ENCODE data around the gene PTPRN2. TPM values are rescaled to one million over a fixed set of nuclear protein-coding genes. Genes with fewer than 3 reads are reported as not detected.
"Not testable (repeated sequence)": the region's sequence is repeated elsewhere in the genome, so short reads cannot be mapped to it uniquely, and the experiment has no call there.

PTPRN2 gene
- total and polyA plus RNA-seq, 3 experiments from 2014 or later, result 0.33 to 1.2 (median 0.42) TPM

GRCh38 chr7:157923903-157924630, 663.6 kb downstream of the PTPRN2 start:
- peaks cover 6% of the 10 kb centered on the region for H3K4me1 ChIP-seq (ENCODE audit: insufficient read depth, low read length)
- Mint-ChIP-seq H3K4me1 (peaks cover 12 to 21% (median 15%) of the 10 kb centered on the region in 3 donors), H3K27me3 (peaks cover 0 to 4% of the 10 kb centered on the region in 2 donors), H3K9me3 (no peaks in the 10 kb centered on the region), H3K4me3 (no peak overlapping the region), H3K27ac (no peak overlapping the region), H3K36me3 (no peaks in the 10 kb centered on the region)
- no peaks in the 10 kb centered on the region for H3K27me3 ChIP-seq (ENCODE audit: insufficient read depth, low read length, poor library complexity, severe bottlenecking)
- DNase-seq, result no peak
- ChIA-PET CTCF (no interaction called here), POLR2A (no interaction called here)
- H3K4me3 ChIP-seq (ENCODE audit: low read length), result no peak overlapping the region
- no peaks in the 10 kb centered on the region for H3K36me3 ChIP-seq (ENCODE audit: insufficient read depth, low read length)
- H3K27ac ChIP-seq (ENCODE audit: low read depth, low read length), result no peak overlapping the region
- no peaks in the 10 kb centered on the region for H3K9me3 ChIP-seq (ENCODE audit: low read length)

GRCh38 chr7:157922576-157922975, 665.0 kb downstream of the PTPRN2 start:
- Histone ChIP-seq H3K4me1 (ENCODE audit: insufficient read depth, low read length) (peaks cover 6% of the 10 kb centered on the region), H3K27ac (ENCODE audit: low read depth, low read length) (no peak overlapping the region), H3K27me3 (ENCODE audit: insufficient read depth, low read length, poor library complexity, severe bottlenecking) (no peaks in the 10 kb centered on the region), H3K36me3 (ENCODE audit: insufficient read depth, low read length) (no peaks in the 10 kb centered on the region), H3K4me3 (ENCODE audit: low read length) (no peak overlapping the region), H3K9me3 (ENCODE audit: low read length) (no peaks in the 10 kb centered on the region)
- no peaks in the 10 kb centered on the region for H3K9me3 Mint-ChIP-seq
- H3K4me3 Mint-ChIP-seq, result no peak overlapping the region
- ChIA-PET CTCF (no interaction called here), POLR2A (no interaction called here)
- peaks cover 5 to 9% of the 10 kb centered on the region in 2 donors for H3K27me3 Mint-ChIP-seq
- H3K27ac Mint-ChIP-seq, result no peak overlapping the region
- DNase-seq, result no peak
- H3K4me1 Mint-ChIP-seq, result peaks cover 12 to 17% (median 15%) of the 10 kb centered on the region in 3 donors
- H3K36me3 Mint-ChIP-seq, result no peaks in the 10 kb centered on the region

GRCh38 chr7:157918326-157919080, 669.1 kb downstream of the PTPRN2 start:
- Mint-ChIP-seq H3K4me3 (no peak overlapping the region), H3K27me3 (peaks cover 5 to 23% of the 10 kb centered on the region in 2 donors), H3K9me3 (peaks cover 2 to 16% (median 13%) of the 10 kb centered on the region in 5 donors), H3K4me1 (no peaks in the 10 kb centered on the region), H3K36me3 (no peaks in the 10 kb centered on the region), H3K27ac (no peak overlapping the region)
- ChIA-PET POLR2A (no interaction called here), CTCF (no interaction called here)
- DNase-seq, result no peak
- H3K27ac ChIP-seq (ENCODE audit: low read depth, low read length), result no peak overlapping the region
- no peaks in the 10 kb centered on the region for H3K4me1 ChIP-seq (ENCODE audit: insufficient read depth, low read length)
- no peaks in the 10 kb centered on the region for H3K9me3 ChIP-seq (ENCODE audit: low read length)
- H3K4me3 ChIP-seq (ENCODE audit: low read length), result no peak overlapping the region
- H3K36me3 ChIP-seq (ENCODE audit: insufficient read depth, low read length), result no peaks in the 10 kb centered on the region
- no peaks in the 10 kb centered on the region for H3K27me3 ChIP-seq (ENCODE audit: insufficient read depth, low read length, poor library complexity, severe bottlenecking)

- H3K4me3 ChIP-seq (ENCODE audit: low read length), result no peak overlapping the region
- no peaks in the 10 kb centered on the region for H3K27me3 ChIP-seq (ENCODE audit: insufficient read depth, low read length, poor library complexity, severe bottlenecking)
- H3K9me3 Mint-ChIP-seq, result peaks cover 2 to 16% (median 13%) of the 10 kb centered on the region in 5 donors
- no peaks in the 10 kb centered on the region for H3K9me3 ChIP-seq (ENCODE audit: low read length)
- H3K4me3 Mint-ChIP-seq, result no peak overlapping the region
- no peak overlapping the region for H3K27ac Mint-ChIP-seq
- H3K27me3 Mint-ChIP-seq, result peaks cover 3 to 23% of the 10 kb centered on the region in 2 donors
- no peaks in the 10 kb centered on the region for H3K36me3 Mint-ChIP-seq
- no peaks in the 10 kb centered on the region for H3K4me1 ChIP-seq (ENCODE audit: insufficient read depth, low read length)
- ChIA-PET POLR2A (no interaction called here), CTCF (no interaction called here)
- no peak overlapping the region for H3K27ac ChIP-seq (ENCODE audit: low read depth, low read length)
- no peaks in the 10 kb centered on the region for H3K4me1 Mint-ChIP-seq
- H3K36me3 ChIP-seq (ENCODE audit: insufficient read depth, low read length), result no peaks in the 10 kb centered on the region
- DNase-seq, result no peak
Observed at GRCh38 chr7:157916946-157917640, 670.5 kb downstream of the PTPRN2 start.

- no peaks in the 10 kb centered on the region for H3K36me3 Mint-ChIP-seq
- Histone ChIP-seq H3K27me3 (ENCODE audit: insufficient read depth, low read length, poor library complexity, severe bottlenecking) (no peaks in the 10 kb centered on the region), H3K4me1 (ENCODE audit: insufficient read depth, low read length) (no peaks in the 10 kb centered on the region), H3K36me3 (ENCODE audit: insufficient read depth, low read length) (no peaks in the 10 kb centered on the region), H3K4me3 (ENCODE audit: low read length) (no peak overlapping the region), H3K27ac (ENCODE audit: low read depth, low read length) (no peak overlapping the region), H3K9me3 (ENCODE audit: low read length) (no peaks in the 10 kb centered on the region)
- H3K4me1 Mint-ChIP-seq, result no peaks in the 10 kb centered on the region
- peaks cover 0 to 11% (median 8%) of the 10 kb centered on the region in 5 donors for H3K9me3 Mint-ChIP-seq
- DNase-seq, result no peak
- H3K27ac Mint-ChIP-seq, result no peak overlapping the region
- H3K27me3 Mint-ChIP-seq, result peaks cover 5 to 9% of the 10 kb centered on the region in 2 donors
- CTCF ChIA-PET, result no interaction called here
- H3K4me3 Mint-ChIP-seq, result no peak overlapping the region
- POLR2A ChIA-PET, result no interaction called here
Observed at GRCh38 chr7:157910446-157910845, 677.2 kb downstream of the PTPRN2 start.

GRCh38 chr7:157910045-157910444, 677.6 kb downstream of the PTPRN2 start:
- H3K27ac Mint-ChIP-seq; H3K36me3 ChIP-seq (ENCODE audit: insufficient read depth, low read length); H3K27me3 Mint-ChIP-seq; H3K4me1 Mint-ChIP-seq; H3K4me3 ChIP-seq (ENCODE audit: low read length); H3K9me3 Mint-ChIP-seq; H3K9me3 ChIP-seq (ENCODE audit: low read length); POLR2A ChIA-PET; H3K4me1 ChIP-seq (ENCODE audit: insufficient read depth, low read length); DNase-seq; CTCF ChIA-PET; H3K27me3 ChIP-seq (ENCODE audit: insufficient read depth, low read length, poor library complexity, severe bottlenecking); H3K36me3 Mint-ChIP-seq; H3K27ac ChIP-seq (ENCODE audit: low read depth, low read length); H3K4me3 Mint-ChIP-seq: not testable (repeated sequence)

GRCh38 chr7:157909370-157909769, 678.3 kb downstream of the PTPRN2 start:
- Histone ChIP-seq H3K4me1 (ENCODE audit: insufficient read depth, low read length) (no peaks in the 10 kb centered on the region), H3K27ac (ENCODE audit: low read depth, low read length) (no peak overlapping the region), H3K4me3 (ENCODE audit: low read length) (no peak overlapping the region), H3K36me3 (ENCODE audit: insufficient read depth, low read length) (no peaks in the 10 kb centered on the region), H3K9me3 (ENCODE audit: low read length) (no peaks in the 10 kb centered on the region), H3K27me3 (ENCODE audit: insufficient read depth, low read length, poor library complexity, severe bottlenecking) (no peaks in the 10 kb centered on the region)
- Mint-ChIP-seq H3K36me3 (no peaks in the 10 kb centered on the region), H3K4me1 (no peaks in the 10 kb centered on the region), H3K27ac (no peak overlapping the region), H3K27me3 (peaks cover 5% of the 10 kb centered on the region in 2 donors), H3K4me3 (no peak overlapping the region), H3K9me3 (peaks cover 0 to 3% (median 2%) of the 10 kb centered on the region in 5 donors)
- POLR2A ChIA-PET, result no interaction called here
- CTCF ChIA-PET, result no interaction called here
- DNase-seq, result no peak

All from CD8-positive, alpha-beta memory T cell (primary cell).